GM12874 (cell line): ENCODE measurements around the gene CGB3.

ENCODE experiments used
- CTCF ChIP-seq: IDR thresholded peaks from 2 replicates; pipeline ENCODE4 v1.5.1; 2011; ENCODE audit warnings: low read depth, mild to moderate bottlenecking, control low read depth, low read length, moderate library complexity; ENCODE audit not compliant: insufficient read depth

The CGB3 gene

GRCh38 chr19:48999481-49000325, 24.4 kb downstream of the CGB3 start:
- peak; percentile 82 for TF ChIP-seq CTCF

DNA sequence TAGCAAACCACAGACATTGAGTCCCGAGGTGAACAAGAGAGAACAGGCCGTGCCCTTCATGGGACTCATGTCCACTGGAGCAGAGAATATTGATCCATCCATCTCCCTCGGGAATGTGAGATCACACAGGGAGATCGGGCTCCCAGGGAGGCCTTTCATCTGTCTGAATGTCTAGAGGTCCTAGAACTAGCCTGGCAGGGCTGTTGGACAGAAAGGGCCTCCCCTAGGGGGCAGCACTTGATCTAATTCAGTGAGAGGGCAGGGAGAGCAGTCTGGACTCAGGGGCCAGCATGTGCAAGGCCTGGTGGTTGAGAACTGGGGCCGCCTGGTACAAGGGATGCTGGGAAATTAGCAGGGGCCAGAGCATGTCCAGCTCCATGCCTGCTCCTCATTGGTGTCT, 26.2 kb downstream of the CGB3 start:
- TF ChIP-seq CTCF, result peak; percentile 66

- no peak for TF ChIP-seq CTCF
Observed at GRCh38 chr19:48994035-48994386, 30.1 kb downstream of the CGB3 start.

DNA sequence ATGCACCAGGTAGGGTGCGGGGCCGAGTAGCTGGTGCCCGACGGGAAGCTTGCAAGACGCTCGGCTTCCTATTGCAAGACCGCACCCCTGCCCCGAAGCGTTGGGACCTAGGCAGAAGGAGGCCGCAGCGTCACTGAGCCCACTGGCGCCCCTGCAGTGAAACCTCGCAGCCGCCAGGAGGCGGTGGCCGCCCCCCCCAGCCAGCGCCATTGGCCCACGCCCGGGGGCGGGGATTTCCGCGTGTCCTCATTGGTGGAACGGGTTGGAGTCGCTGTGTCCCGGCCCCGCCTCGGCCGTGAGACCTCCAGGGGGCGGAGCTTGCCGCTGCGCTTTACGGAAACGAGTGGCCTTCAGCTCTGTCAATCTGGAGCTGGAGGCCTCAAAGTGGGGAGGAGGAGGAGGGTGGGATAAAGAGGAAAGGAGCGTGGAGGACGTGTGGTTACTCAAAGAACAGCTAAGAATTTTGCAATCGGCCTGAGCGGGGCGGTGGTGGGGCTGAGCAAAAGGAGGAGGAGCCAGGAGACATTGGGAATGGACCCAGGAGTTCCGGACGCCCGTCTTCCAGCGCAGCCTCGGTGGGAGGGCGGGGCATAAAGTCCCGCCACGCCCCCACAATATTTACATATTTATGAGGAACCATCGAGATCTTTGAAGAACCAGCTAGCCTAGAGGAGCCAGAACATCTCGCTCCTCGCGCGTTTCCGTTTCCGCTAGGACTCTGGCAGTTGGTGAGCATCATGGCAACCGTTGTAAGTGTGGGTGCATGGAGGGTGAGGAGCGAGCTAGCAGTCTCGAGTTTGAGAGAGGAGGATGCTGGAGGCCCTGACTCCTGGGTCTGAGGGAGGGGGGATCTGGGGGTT, 30.7 kb downstream of the CGB3 start, which contains the start of the genes GYS1 and RUVBL2:
TSS of gene GYS1 (minus strand) at position 135 of the 860 bp plus-strand sequence. CDS start 197 bp downstream, outside the sequence.
TSS of gene RUVBL2 (plus strand) at position 713 of the 860 bp plus-strand sequence. CDS start at position 738, 25 bp downstream.
- TF ChIP-seq CTCF, result peak; percentile 99

DNA sequence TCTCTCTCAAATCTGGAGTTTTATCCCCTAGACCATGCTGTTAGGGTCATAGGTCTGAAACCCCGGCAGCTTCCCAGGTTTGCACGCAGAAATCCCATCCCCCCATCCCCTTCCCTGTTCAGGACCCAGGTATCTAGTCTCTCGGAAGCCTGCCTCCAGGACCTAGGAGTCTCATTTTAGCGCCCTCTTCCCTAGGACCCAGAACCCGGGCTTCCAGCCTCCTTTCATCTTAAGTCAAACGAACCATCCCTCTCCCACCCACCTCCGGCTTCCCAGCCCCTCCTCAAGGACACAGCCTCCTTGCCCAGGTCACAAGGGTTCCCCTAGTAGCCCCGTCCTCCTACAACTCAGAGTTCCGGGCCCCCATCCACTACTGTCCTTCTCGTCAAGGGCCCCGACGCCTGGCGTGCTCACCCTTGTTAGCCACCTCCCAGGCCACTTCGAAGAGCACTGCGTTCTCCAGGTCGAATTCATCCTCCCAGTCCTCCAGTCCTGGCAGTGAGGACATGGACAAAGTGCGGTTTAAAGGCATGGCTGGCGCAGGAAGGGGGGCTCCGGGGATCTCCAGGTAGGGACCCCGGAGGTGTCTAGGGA, 31.5 kb downstream of the CGB3 start:
- TF ChIP-seq CTCF, result no peak

GRCh38 chr19:48991873-48992580, 32.1 kb downstream of the CGB3 start:
- no peak for TF ChIP-seq CTCF
